ENCODE data around the gene CYP24A1.

Gene CYP24A1

GRCh38 chr20:54173653-54174456 is at the start of gene CYP24A1:
Gene CYP24A1 (minus strand): TSS chr20:54173986. CDS start chr20:54173579, 407 bp downstream.
- no peak for DNase-seq (ENCODE audit: low read depth, low spot score)

GRCh38 chr20:54223285-54223684 is 49.5 kb upstream of the CYP24A1 start:
- DNase-seq (ENCODE audit: low read depth, low spot score) = no peak

- DNase-seq (ENCODE audit: low read depth, low spot score) = no peak
These were observed 48.5 kb upstream of the CYP24A1 start for GRCh38 chr20:54221996-54222890.

- no peak for DNase-seq (ENCODE audit: low read depth, low spot score)
These were observed 47.6 kb upstream of the CYP24A1 start for GRCh38 chr20:54221353-54221752.

GRCh38 chr20:54220722-54221121 is 46.9 kb upstream of the CYP24A1 start:
- DNase-seq (ENCODE audit: low read depth, low spot score) = no peak

- peak; percentile 24 for DNase-seq (ENCODE audit: low read depth, low spot score)
These were observed 46.1 kb upstream of the CYP24A1 start for GRCh38 chr20:54219751-54220426.

GRCh38 chr20:54218470-54218869 is 44.7 kb upstream of the CYP24A1 start:
- no peak for DNase-seq (ENCODE audit: low read depth, low spot score)

- DNase-seq (ENCODE audit: low read depth, low spot score) = no peak
These were observed 44.0 kb upstream of the CYP24A1 start for GRCh38 chr20:54217762-54218161.

GRCh38 chr20:54215157-54215789 is 41.5 kb upstream of the CYP24A1 start:
- no peak for DNase-seq (ENCODE audit: low read depth, low spot score)

GRCh38 chr20:54214566-54214965 is 40.8 kb upstream of the CYP24A1 start:
- no peak for DNase-seq (ENCODE audit: low read depth, low spot score)

GRCh38 chr20:54212871-54213270 is 39.1 kb upstream of the CYP24A1 start:
- DNase-seq (ENCODE audit: low read depth, low spot score) = no peak

- peak; percentile 20 for DNase-seq (ENCODE audit: low read depth, low spot score)
These were observed 38.4 kb upstream of the CYP24A1 start for GRCh38 chr20:54212226-54212625.

GRCh38 chr20:54209216-54209813 is 35.5 kb upstream of the CYP24A1 start:
- DNase-seq (ENCODE audit: low read depth, low spot score) = no peak

- DNase-seq (ENCODE audit: low read depth, low spot score) = no peak
These were observed 34.9 kb upstream of the CYP24A1 start for GRCh38 chr20:54208548-54209176.

- DNase-seq (ENCODE audit: low read depth, low spot score) = peak; percentile 57
These were observed 34.2 kb upstream of the CYP24A1 start, which contains the start of gene PFDN4 for GRCh38 chr20:54207743-54208547. Gene PFDN4 (plus strand): TSS chr20:54208087. CDS start chr20:54208101, 14 bp downstream.

GRCh38 chr20:54207053-54207742 is 33.4 kb upstream of the CYP24A1 start:
- DNase-seq (ENCODE audit: low read depth, low spot score) = no peak

GRCh38 chr20:54205450-54205849 is 31.7 kb upstream of the CYP24A1 start:
- no peak for DNase-seq (ENCODE audit: low read depth, low spot score)

- no peak for DNase-seq (ENCODE audit: low read depth, low spot score)
These were observed 30.7 kb upstream of the CYP24A1 start for GRCh38 chr20:54204481-54204880.

- DNase-seq (ENCODE audit: low read depth, low spot score) = no peak
These were observed 30.3 kb upstream of the CYP24A1 start for GRCh38 chr20:54204063-54204462.
